ENCODE results near the gene RHAG. TPM values are rescaled to one million over a fixed set of nuclear protein-coding genes. Genes with fewer than 3 reads are reported as not detected.

RHAG gene
- total RNA-seq, 1 experiment from 2014 or later = not detected

DNA sequence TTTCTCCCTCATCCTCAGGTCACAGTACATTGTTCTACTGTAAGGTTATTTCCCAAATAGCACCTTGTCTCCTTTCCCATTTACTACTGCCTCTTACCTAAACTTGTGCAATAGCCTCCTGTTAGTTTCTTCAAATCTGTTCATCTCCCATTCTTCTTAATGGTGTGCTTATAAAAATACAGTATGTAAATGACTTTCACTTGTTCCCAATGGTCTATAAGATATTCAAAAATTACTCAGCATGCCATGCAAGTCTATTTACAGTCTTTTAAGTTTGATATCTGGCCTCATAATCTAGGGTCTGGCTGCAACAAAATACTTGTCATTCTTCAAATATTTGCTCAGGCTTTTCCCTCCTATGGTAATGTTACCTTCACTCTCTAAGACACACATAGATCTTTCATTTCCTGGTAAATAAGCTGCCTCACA, 31.5 kb upstream of the RHAG start:
- no peak overlapping the region for H2BK12ac ChIP-seq (ENCODE audit: insufficient read length, low read depth, low read length)
- no peak overlapping the region for H2BK15ac ChIP-seq (ENCODE audit: low read depth, low read length)
- TF ChIP-seq, protein P1, sequence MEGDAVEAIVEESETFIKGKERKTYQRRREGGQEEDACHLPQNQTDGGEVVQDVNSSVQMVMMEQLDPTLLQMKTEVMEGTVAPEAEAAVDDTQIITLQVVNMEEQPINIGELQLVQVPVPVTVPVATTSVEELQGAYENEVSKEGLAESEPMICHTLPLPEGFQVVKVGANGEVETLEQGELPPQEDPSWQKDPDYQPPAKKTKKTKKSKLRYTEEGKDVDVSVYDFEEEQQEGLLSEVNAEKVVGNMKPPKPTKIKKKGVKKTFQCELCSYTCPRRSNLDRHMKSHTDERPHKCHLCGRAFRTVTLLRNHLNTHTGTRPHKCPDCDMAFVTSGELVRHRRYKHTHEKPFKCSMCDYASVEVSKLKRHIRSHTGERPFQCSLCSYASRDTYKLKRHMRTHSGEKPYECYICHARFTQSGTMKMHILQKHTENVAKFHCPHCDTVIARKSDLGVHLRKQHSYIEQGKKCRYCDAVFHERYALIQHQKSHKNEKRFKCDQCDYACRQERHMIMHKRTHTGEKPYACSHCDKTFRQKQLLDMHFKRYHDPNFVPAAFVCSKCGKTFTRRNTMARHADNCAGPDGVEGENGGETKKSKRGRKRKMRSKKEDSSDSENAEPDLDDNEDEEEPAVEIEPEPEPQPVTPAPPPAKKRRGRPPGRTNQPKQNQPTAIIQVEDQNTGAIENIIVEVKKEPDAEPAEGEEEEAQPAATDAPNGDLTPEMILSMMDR (conservative IDR thresholded peaks at IDR 0.05) = no peak
- H2BK120ac ChIP-seq (ENCODE audit: low read depth, low read length, poor library complexity, severe bottlenecking) = no peak overlapping the region
- H3K23ac ChIP-seq (ENCODE audit: insufficient read length, low read depth, low read length) = no peak overlapping the region
- no peak overlapping the region for H3K18ac ChIP-seq (ENCODE audit: insufficient read length, low read depth, low read length)
- Mint-ChIP-seq H3K27ac (no peak overlapping the region), H3K27me3 (ENCODE audit: low read depth) (no peaks in the 10 kb centered on the region), H3K36me3 (ENCODE audit: insufficient read depth in 1 of 3, low read depth in 3 of 3) (peaks cover 0 to 11% (median 0%) of the 10 kb centered on the region in 3 experiments; a peak in 1 of 7 replicates), H3K9me3 (peaks cover 10 to 13% of the 10 kb centered on the region in 2 experiments), H3K4me3 (no peak overlapping the region), H3K4me1 (peaks cover 5 to 7% of the 10 kb centered on the region in 2 experiments)
- H3K14ac ChIP-seq (ENCODE audit: insufficient read depth, low read length) = no peak overlapping the region
- H2BK5ac ChIP-seq (ENCODE audit: insufficient read length, low read length) = no peak overlapping the region
- no peak overlapping the region for H4K5ac ChIP-seq (ENCODE audit: insufficient read length, low read depth, low read length)
- no peak overlapping the region for H2AFZ ChIP-seq (ENCODE audit: low read length)
- H2BK20ac ChIP-seq (ENCODE audit: low read depth, low read length, poor library complexity, severe bottlenecking) = no peak overlapping the region
- no peak overlapping the region for H3K9ac ChIP-seq (ENCODE audit: extremely low read depth, insufficient read length, low read length)
- no peaks in the 10 kb centered on the region for H3K79me2 ChIP-seq (ENCODE audit: insufficient read depth, low read length)
- no peak overlapping the region for H3K27ac ChIP-seq (ENCODE audit: insufficient read length, low read depth, low read length)
- H3K4me2 ChIP-seq (ENCODE audit: insufficient read depth, insufficient read length, low read length) = no peak overlapping the region
- H3K4me1 ChIP-seq (ENCODE audit: insufficient read depth, low read length) = peaks cover 3% of the 10 kb centered on the region; the same call in 1 of the 2 replicates
- no peak overlapping the region for H3T11ph ChIP-seq (ENCODE audit: low read length)
- H4K91ac ChIP-seq (ENCODE audit: insufficient read length, low read depth, low read length) = no peak overlapping the region
- H4K8ac ChIP-seq (replicated peaks; ENCODE audit: insufficient read length, low read depth, low read length) = no peak overlapping the region
- no peaks in the 10 kb centered on the region for H4K20me1 ChIP-seq (ENCODE audit: control insufficient read depth, insufficient read depth, insufficient read length)
- no peaks in the 10 kb centered on the region for H3K79me1 ChIP-seq (ENCODE audit: insufficient read depth, low read depth, low read length, poor library complexity, severe bottlenecking)
- no peaks in the 10 kb centered on the region for H3K23me2 ChIP-seq (ENCODE audit: insufficient read length, low read depth, low read length, poor library complexity, severe bottlenecking)
- DNase-seq = no peak
- H3K27me3 ChIP-seq (ENCODE audit: insufficient read depth, low read length) = no peaks in the 10 kb centered on the region
- H3K4ac ChIP-seq (ENCODE audit: low read depth, low read length) = no peak overlapping the region
- no peak overlapping the region for H2AK5ac ChIP-seq (ENCODE audit: insufficient read length, low read length)
- H3K56ac ChIP-seq (ENCODE audit: insufficient read length, low read depth, low read length) = no peak overlapping the region
- H3K9me3 ChIP-seq (ENCODE audit: control insufficient read depth, low read depth, low read length) = no peaks in the 10 kb centered on the region
